ENCODE measurements around the gene MARS1.

The MARS1 gene

GRCh38 chr12:57470286-57470969 is 17.4 kb upstream of the MARS1 start:
- TF ChIP-seq CTCF (conservative IDR thresholded peaks at IDR 0.05; ENCODE audit: low read length): no peak
- H3K4me3 ChIP-seq (ENCODE audit: low read length): no peak overlapping the region
- no peak for DNase-seq (ENCODE audit: low read depth)

DNA sequence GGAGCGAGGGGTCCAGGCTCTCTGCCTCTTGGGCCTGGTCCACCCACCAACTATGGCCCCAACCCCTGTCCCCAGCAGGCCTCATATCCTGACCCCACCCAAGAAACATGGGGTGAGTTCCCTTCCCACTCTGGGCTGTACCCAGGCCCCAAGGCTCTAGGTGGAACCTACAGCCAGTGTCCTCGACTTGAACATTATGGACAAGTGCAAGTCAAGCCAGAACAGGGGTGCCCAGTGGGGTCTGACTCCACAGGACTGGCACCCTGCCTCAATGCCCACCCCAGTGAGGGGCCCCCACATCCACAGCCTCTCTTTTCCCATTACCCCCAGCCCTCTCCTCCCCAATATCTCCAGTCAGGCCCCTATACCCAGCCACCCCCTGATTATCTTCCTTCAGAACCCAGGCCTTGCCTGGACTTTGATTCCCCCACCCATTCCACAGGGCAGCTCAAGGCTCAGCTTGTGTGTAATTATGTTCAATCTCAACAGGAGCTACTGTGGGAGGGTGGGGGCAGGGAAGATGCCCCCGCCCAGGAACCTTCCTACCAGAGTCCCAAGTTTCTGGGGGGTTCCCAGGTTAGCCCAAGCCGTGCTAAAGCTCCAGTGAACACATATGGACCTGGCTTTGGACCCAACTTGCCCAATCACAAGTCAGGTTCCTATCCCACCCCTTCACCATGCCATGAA is 16.8 kb upstream of the MARS1 start:
- H3K4me3 ChIP-seq (ENCODE audit: low read length): no peak overlapping the region
- no peak for TF ChIP-seq CTCF (conservative IDR thresholded peaks at IDR 0.05; ENCODE audit: low read length)
- no peak for DNase-seq (ENCODE audit: low read depth)

GRCh38 chr12:57471661-57472060 is 16.2 kb upstream of the MARS1 start:
- no peak for DNase-seq (ENCODE audit: low read depth)
- no peak for TF ChIP-seq CTCF (conservative IDR thresholded peaks at IDR 0.05; ENCODE audit: low read length)
- H3K4me3 ChIP-seq (ENCODE audit: low read length): no peak overlapping the region

DNA sequence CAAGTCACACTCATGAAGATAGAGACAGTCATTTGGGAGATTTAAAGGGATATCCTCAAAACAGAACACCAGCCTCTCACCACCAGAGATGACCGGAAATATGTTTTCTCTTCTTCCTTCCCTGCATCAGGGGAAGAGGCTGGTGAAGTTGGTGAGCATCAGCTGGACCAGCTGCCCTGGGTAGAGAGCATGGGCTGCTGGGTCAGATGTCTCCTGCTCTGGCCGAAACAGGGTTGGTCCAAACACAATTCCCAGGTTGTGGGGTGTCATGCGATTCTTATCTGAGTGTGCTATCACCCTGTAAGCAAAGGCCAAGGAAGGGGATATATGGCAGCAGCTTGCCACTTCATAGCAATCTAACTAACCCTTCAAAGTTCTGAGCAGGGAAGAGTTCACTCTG is 15.5 kb upstream of the MARS1 start:
- no peak for TF ChIP-seq CTCF (conservative IDR thresholded peaks at IDR 0.05; ENCODE audit: low read length)
- DNase-seq (ENCODE audit: low read depth): no peak
- no peak overlapping the region for H3K4me3 ChIP-seq (ENCODE audit: low read length)

- DNase-seq (ENCODE audit: low read depth): no peak
- H3K4me3 ChIP-seq (ENCODE audit: low read length): no peak overlapping the region
- no peak for TF ChIP-seq CTCF (conservative IDR thresholded peaks at IDR 0.05; ENCODE audit: low read length)
These were observed 14.5 kb upstream of the MARS1 start for GRCh38 chr12:57473392-57473791.

DNA sequence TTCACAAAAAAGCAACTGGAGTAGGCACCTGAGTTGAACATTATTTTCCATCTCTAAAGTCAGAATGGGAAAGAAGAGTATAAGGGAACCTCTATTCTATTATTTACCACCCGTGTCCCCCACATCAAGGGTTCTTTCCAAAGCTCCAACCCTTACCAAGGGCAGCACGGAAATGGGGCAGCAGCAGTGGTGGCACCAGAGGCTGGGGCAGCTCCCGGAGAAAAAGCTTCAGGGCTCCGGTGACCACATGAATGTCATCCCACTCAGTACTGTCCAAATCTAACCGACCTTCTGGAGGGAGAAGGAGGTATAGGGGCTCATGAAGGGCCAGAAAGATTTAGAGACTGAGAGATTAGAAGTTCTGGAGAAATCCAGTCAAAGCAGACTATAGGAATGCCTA is 14.0 kb upstream of the MARS1 start:
- no peak overlapping the region for H3K4me3 ChIP-seq (ENCODE audit: low read length)
- no peak for DNase-seq (ENCODE audit: low read depth)
- no peak for TF ChIP-seq CTCF (conservative IDR thresholded peaks at IDR 0.05; ENCODE audit: low read length)

- no peak for TF ChIP-seq CTCF (conservative IDR thresholded peaks at IDR 0.05; ENCODE audit: low read length)
- no peak overlapping the region for H3K4me3 ChIP-seq (ENCODE audit: low read length)
- no peak for DNase-seq (ENCODE audit: low read depth)
These were observed 13.4 kb upstream of the MARS1 start for GRCh38 chr12:57474430-57474829.
